Progenitor cell of endocrine pancreas (in vitro differentiated cells): Measurements from ENCODE around the gene UIMC1. TPM values are rescaled to one million over a fixed set of nuclear protein-coding genes. Genes with fewer than 3 reads are reported as not detected.
"Not testable (repeated sequence)": the region's sequence is repeated elsewhere in the genome, so short reads cannot be mapped to it uniquely, and the experiment has no call there.

ENCODE experiments used
- DNase-seq: peaks from one replicate; pipeline ENCODE4 v3.0.0; 2021; ENCODE audit warnings: low spot score; ENCODE audit not compliant: unreplicated experiment
- H3K27ac Mint-ChIP-seq: 2 replicates; pipeline ENCODE4 v1.8.0; 2021; ENCODE audit warnings: mild to moderate bottlenecking, moderate library complexity, mixed read lengths
- H3K27me3 Mint-ChIP-seq: 2 replicates; pipeline ENCODE4 v1.8.0; 2021; ENCODE audit warnings: mixed read lengths
- H3K36me3 Mint-ChIP-seq: 2 replicates; pipeline ENCODE4 v1.8.0; 2022; ENCODE audit warnings: mixed read lengths; ENCODE audit not compliant: insufficient read depth
- H3K4me1 Mint-ChIP-seq: 2 replicates; pipeline ENCODE4 v1.8.0; 2021; ENCODE audit warnings: low read depth, mixed read lengths
- H3K4me3 Mint-ChIP-seq: 2 replicates; pipeline ENCODE4 v1.8.0; 2021; ENCODE audit warnings: low read depth, mild to moderate bottlenecking, moderate library complexity, mixed read lengths
- H3K9me3 Mint-ChIP-seq: 2 replicates; pipeline ENCODE4 v1.8.0; 2021; ENCODE audit warnings: low read depth, mixed read lengths
- total RNA-seq: library from RNA; stranded (reverse); gene quantifications from 2 replicates; pipeline ENCODE4 v1.2.1, GENCODE V29; 2021
- TF ChIP-seq, protein P1 (sequence below): fragments of 200-600 bp; sonication (generic); IDR thresholded peaks from one replicate; pipeline ENCODE4 v1.5.0; 2021; ENCODE audit warnings: antibody characterized with exemption, mild to moderate bottlenecking; ENCODE audit not compliant: unreplicated experiment

The UIMC1 gene
- total RNA-seq, 1 donor from 2014 or later, result 47.4 TPM

DNA sequence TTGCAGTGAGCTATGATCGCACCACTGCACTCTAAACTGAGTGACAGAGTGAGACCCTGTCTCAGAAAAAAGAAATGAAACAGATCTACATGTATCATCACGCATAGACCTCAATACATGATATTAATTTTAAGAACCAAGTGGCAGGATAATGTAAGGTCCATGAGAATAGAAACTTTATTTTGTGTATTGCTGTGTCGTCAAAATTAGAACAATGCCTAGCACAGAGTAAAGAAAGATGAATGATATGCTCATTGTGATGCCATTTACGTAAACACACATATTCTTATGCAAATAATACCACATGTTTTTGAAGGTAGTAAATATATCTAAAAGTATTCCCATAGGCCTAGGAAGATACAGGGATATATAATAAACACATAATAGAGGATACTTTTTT, 3.6 kb upstream of the UIMC1 start:
- Mint-ChIP-seq H3K27ac (no peak overlapping the region), H3K4me3 (no peak overlapping the region), H3K36me3 (no peaks in the 10 kb centered on the region), H3K4me1 (peaks cover 6% of the 10 kb centered on the region), H3K9me3 (no peaks in the 10 kb centered on the region), H3K27me3 (no peaks in the 10 kb centered on the region)
- no peak for DNase-seq
- TF ChIP-seq, protein P1, sequence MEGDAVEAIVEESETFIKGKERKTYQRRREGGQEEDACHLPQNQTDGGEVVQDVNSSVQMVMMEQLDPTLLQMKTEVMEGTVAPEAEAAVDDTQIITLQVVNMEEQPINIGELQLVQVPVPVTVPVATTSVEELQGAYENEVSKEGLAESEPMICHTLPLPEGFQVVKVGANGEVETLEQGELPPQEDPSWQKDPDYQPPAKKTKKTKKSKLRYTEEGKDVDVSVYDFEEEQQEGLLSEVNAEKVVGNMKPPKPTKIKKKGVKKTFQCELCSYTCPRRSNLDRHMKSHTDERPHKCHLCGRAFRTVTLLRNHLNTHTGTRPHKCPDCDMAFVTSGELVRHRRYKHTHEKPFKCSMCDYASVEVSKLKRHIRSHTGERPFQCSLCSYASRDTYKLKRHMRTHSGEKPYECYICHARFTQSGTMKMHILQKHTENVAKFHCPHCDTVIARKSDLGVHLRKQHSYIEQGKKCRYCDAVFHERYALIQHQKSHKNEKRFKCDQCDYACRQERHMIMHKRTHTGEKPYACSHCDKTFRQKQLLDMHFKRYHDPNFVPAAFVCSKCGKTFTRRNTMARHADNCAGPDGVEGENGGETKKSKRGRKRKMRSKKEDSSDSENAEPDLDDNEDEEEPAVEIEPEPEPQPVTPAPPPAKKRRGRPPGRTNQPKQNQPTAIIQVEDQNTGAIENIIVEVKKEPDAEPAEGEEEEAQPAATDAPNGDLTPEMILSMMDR, result no peak

GRCh38 chr5:177008716-177009115, 2.1 kb upstream of the UIMC1 start:
- no peaks in the 10 kb centered on the region for H3K27me3 Mint-ChIP-seq
- DNase-seq, result no peak
- no peaks in the 10 kb centered on the region for H3K9me3 Mint-ChIP-seq
- TF ChIP-seq, protein P1, result no peak
- H3K4me3 Mint-ChIP-seq, result no peak overlapping the region
- H3K27ac Mint-ChIP-seq, result no peak overlapping the region
- no peaks in the 10 kb centered on the region for H3K36me3 Mint-ChIP-seq
- H3K4me1 Mint-ChIP-seq, result peaks cover 12% of the 10 kb centered on the region

- peak; percentile 51 for DNase-seq
- peaks cover 3% of the 10 kb centered on the region for H3K36me3 Mint-ChIP-seq
- peak overlapping the region; percentile 94 for H3K4me3 Mint-ChIP-seq
- peak overlapping the region; percentile 98 for H3K27ac Mint-ChIP-seq
- H3K27me3 Mint-ChIP-seq, result no peaks in the 10 kb centered on the region
- no peaks in the 10 kb centered on the region for H3K9me3 Mint-ChIP-seq
- TF ChIP-seq, protein P1, result peak; percentile 68
- peaks cover 12% of the 10 kb centered on the region for H3K4me1 Mint-ChIP-seq
Observed at GRCh38 chr5:177005619-177006264, 837 bp downstream of the UIMC1 start.

DNA sequence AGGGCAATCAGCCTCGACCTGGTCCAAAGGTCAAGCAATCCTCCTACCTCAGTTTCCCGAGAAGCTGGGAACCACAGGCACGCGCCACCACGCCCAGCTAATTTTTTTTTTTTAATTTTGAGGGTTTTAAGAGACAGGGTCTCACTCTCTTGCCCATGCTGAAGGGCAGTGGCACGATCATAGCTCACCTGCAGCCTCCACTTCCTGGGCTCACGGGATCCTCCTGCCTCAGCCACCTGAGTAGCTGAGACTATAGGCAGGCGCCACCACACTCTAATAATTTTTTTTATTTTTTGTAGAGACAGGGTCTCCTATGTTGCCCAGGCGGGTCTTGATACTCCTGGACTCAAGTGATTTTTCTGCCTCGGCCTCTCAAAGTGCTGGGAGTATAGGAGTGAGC, 1.6 kb downstream of the UIMC1 start:
- H3K9me3 Mint-ChIP-seq, result no peaks in the 10 kb centered on the region
- H3K36me3 Mint-ChIP-seq, result peaks cover 6% of the 10 kb centered on the region

GRCh38 chr5:177003649-177004048, 2.9 kb downstream of the UIMC1 start:
- no peak for DNase-seq
- no peak overlapping the region for H3K27ac Mint-ChIP-seq
- no peak overlapping the region for H3K4me3 Mint-ChIP-seq
- H3K27me3 Mint-ChIP-seq, result no peaks in the 10 kb centered on the region
- peaks cover 10% of the 10 kb centered on the region for H3K36me3 Mint-ChIP-seq
- H3K4me1 Mint-ChIP-seq, result peaks cover 12% of the 10 kb centered on the region
- TF ChIP-seq, protein P1, result no peak
- H3K9me3 Mint-ChIP-seq, result no peaks in the 10 kb centered on the region

More for the DNA sequence above, 1.6 kb downstream of the UIMC1 start:
- Mint-ChIP-seq H3K4me3 (peak overlapping the region; percentile 94), H3K27me3 (no peaks in the 10 kb centered on the region), H3K27ac (peak overlapping the region; percentile 98), H3K4me1 (peaks cover 12% of the 10 kb centered on the region)
- TF ChIP-seq, protein P1, result no peak
- DNase-seq, result no peak

DNA sequence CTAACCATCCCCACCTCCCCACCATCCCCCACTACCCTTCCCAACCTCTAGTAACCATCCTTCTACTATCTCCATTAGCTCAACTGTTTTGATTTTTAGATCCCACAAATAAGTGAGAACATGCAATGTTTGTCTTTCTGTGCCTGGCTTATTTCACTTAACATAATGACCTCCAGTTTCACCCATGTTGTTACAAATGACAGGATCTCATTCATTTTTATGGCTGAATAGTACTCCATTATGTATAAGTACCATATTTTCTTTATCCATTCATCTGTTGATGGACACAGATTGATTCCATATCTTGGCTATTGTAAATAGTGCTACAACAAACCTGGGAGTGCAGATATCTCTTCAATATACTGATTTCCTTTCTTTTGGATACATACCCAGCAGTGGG, 7.1 kb downstream of the UIMC1 start:
- DNase-seq, H3K9me3 Mint-ChIP-seq, H3K4me3 Mint-ChIP-seq, H3K27me3 Mint-ChIP-seq, H3K27ac Mint-ChIP-seq: not testable (repeated sequence)
- Mint-ChIP-seq H3K36me3 (peaks cover 25% of the 10 kb centered on the region), H3K4me1 (peaks cover 16% of the 10 kb centered on the region)
